ENCODE data around the gene STIP1. TPM values are rescaled to one million over a fixed set of nuclear protein-coding genes. Genes with fewer than 3 reads are reported as not detected.

Gene STIP1
- total and polyA plus RNA-seq, 2 of the 8 experiments (the other 6 are each of a cell fraction or from before 2014, with no cell fraction given), result 140 to 329 TPM

DNA sequence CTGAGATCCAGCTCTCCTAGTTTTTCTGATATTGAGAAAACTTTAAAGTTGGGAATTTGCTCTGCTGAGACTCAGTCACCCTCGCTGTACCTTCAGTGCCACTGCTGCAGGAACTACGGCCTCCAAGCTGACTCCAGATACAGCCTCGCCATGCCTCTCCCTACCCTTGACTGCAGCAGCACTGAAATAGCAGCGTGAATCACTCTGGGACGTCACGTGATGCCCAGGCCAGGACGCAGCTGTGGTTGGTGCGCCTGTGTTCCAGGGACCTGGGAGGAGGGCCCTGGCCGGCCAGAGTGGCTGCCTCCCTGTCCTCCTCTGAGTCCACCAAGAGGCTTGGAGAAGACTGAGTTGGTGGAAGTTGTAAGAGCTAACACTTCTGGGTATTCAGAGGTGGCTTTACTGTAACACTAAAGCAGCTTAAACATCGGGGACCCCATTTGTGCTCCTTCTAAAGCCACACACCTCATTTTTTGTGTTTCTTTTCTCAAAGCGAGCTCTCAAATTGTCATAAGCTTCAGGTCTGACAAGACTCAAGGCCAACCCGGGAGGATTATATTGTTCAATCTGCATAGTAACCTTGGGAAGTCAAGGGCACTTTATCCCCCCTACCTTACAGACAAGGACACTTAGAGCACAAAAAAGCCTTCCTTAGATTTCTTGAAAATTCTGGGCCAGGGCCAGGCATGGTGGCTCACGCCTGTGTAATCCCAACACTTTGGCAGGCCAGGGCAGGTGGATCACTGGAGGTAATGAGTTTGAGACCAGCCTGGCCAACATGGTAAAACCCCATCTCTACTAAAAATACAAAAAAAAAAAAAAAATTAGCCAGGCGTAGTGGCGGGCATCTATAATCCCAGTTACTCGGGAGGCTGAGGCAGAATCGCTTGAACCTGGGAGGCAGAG, 4.2 kb upstream of the STIP1 start (continued):
- no peak for TF ChIP-seq ATF2 (IDR thresholded peaks at IDR 0.05; ENCODE audit: low read length)
- no peak for TF ChIP-seq SIN3A (conservative IDR thresholded peaks at IDR 0.05 in 1 of 2, IDR thresholded peaks at IDR 0.05 in 1 of 2; ENCODE audit: low read depth in 1 of 2, low read length in 2 of 2)

Data from H1 (cell line).